Keratinocyte (primary cell): Measurements from ENCODE around the gene RPS6KA5. TPM values are rescaled to one million over a fixed set of nuclear protein-coding genes. Genes with fewer than 3 reads are reported as not detected.

Experiments used
- DNase-seq: peaks from one replicate; pipeline ENCODE4 v3.0.0-alpha.2; 2011; ENCODE audit warnings: low read depth, missing footprints, low spot score
- FAIRE-seq: peaks from 2 replicates; lab custom pipeline; 2011; peaks lifted over from hg19 to GRCh38; lab: Jason Lieb, UNC
- H2AFZ ChIP-seq: 2 replicates; pipeline ENCODE4 v1.6.0; 2012; ENCODE audit warnings: low read length, control low read depth, inconsistent platforms; ENCODE audit not compliant: control insufficient read depth
- H3K27ac ChIP-seq: 2 replicates; pipeline ENCODE4 v1.5.1; 2011; ENCODE audit warnings: low read length; ENCODE audit not compliant: control insufficient read depth, insufficient read depth
- H3K27me3 ChIP-seq: 3 replicates; pipeline ENCODE4 v1.6.0; 2011; ENCODE audit warnings: low read length; ENCODE audit not compliant: control insufficient read depth, insufficient read depth; ENCODE audit errors: extremely low read depth
- H3K36me3 ChIP-seq, 2 experiments: 2 replicates in 1 of 2; 3 replicates in 1 of 2; pipeline ENCODE4 v1.5.1; 2011; ENCODE audit warnings: low read length in 2 of 2, mild to moderate bottlenecking in 1 of 2; ENCODE audit not compliant: control insufficient read depth in 2 of 2, insufficient read depth in 2 of 2; ENCODE audit errors: extremely low read depth in 1 of 2
- H3K4me1 ChIP-seq: 3 replicates; pipeline ENCODE4 v1.5.1; 2011; ENCODE audit warnings: low read length; ENCODE audit not compliant: control insufficient read depth, insufficient read depth; ENCODE audit errors: extremely low read depth
- H3K4me2 ChIP-seq: 3 replicates; pipeline ENCODE4 v1.6.0; 2011; ENCODE audit warnings: low read depth, low read length; ENCODE audit not compliant: control insufficient read depth, insufficient read depth; ENCODE audit errors: extremely low read depth
- H3K4me3 ChIP-seq, 3 experiments: fragments of 200-600 bp in 1 of 3; sonication (generic) in 1 of 3; 2 replicates in 2 of 3; 3 replicates in 1 of 3; pipeline ENCODE4 v1.5.1; 2011 to 2016; ENCODE audit warnings: low read length in 3 of 3, mild to moderate bottlenecking in 3 of 3, control low read depth in 2 of 3, inconsistent platforms in 1 of 3, low read depth in 1 of 3, mixed read lengths in 1 of 3, mixed run types in 1 of 3, moderate library complexity in 1 of 3; ENCODE audit not compliant: control insufficient read depth in 2 of 3, insufficient read depth in 2 of 3; ENCODE audit errors: extremely low read depth in 1 of 3
- H3K79me2 ChIP-seq: 2 replicates; pipeline ENCODE4 v1.6.0; 2012; ENCODE audit warnings: low read length; ENCODE audit not compliant: control insufficient read depth, insufficient read depth
- H3K9ac ChIP-seq: 3 replicates; pipeline ENCODE4 v1.6.0; 2011; ENCODE audit warnings: low read length; ENCODE audit not compliant: control insufficient read depth, insufficient read depth; ENCODE audit errors: extremely low read depth
- H3K9me1 ChIP-seq: 3 replicates; pipeline ENCODE4 v1.6.0; 2011; ENCODE audit warnings: low read length; ENCODE audit not compliant: control insufficient read depth, insufficient read depth; ENCODE audit errors: extremely low read depth
- H3K9me3 ChIP-seq: 2 replicates; pipeline ENCODE4 v1.5.1; 2012; ENCODE audit warnings: low read depth, low read length; ENCODE audit not compliant: control insufficient read depth
- H4K20me1 ChIP-seq: 3 replicates; pipeline ENCODE4 v1.6.0; 2011; ENCODE audit warnings: low read length; ENCODE audit not compliant: control insufficient read depth, insufficient read depth; ENCODE audit errors: extremely low read depth
- CTCF ChIP-seq, 3 experiments: IDR thresholded peaks in 1 of 3; conservative IDR thresholded peaks in 1 of 3; optimal IDR thresholded peaks in 1 of 3; 2 replicates in 2 of 3; 3 replicates in 1 of 3; pipeline versions ENCODE3 to v1.5.1; 2011; ENCODE audit warnings: low read length in 3 of 3, mild to moderate bottlenecking in 3 of 3, moderate library complexity in 2 of 3, control low read depth in 1 of 3, inconsistent platforms in 1 of 3; ENCODE audit not compliant: insufficient read depth in 2 of 3; ENCODE audit errors: extremely low read depth in 1 of 3
- EZH2 ChIP-seq: IDR thresholded peaks from one replicate; pipeline ENCODE4 v1.6.1; 2012; ENCODE audit warnings: inconsistent platforms, mild to moderate bottlenecking, low read length, moderate library complexity
- dilution Hi-C: fragments of 300-500 bp; cut with MboI; formaldehyde crosslinking; loops from one replicate; pipeline ENCODE4 v1.7.0; 2020; ENCODE audit warnings: low sequenced_read_pairs; ENCODE audit not compliant: extremely low pct_ligation_motif_present
- polyA plus RNA-seq, 5 experiments: library from polyadenylated mRNA; depleted of rRNA in 3 of 5; stranded (reverse) in 3 of 5; stranded (forward) in 1 of 5; unstranded in 1 of 5; fragments of >200 nt; gene quantifications; 1 replicate in 1 of 5; 2 replicates in 3 of 5; 3 replicates in 1 of 5; pipeline versions ENCODE4 v1.2.1 to v1.2.3, GENCODE V29; 2011 to 2012; ENCODE audit warnings: missing spikeins in 2 of 5, low read depth in 1 of 5, low replicate concordance in 1 of 5

The RPS6KA5 gene
- polyA plus RNA-seq, 1 donor (not counting 4 experiments of a cell fraction or from before 2014, with no cell fraction given) = 2.9 TPM

- DNase-seq (no peak), FAIRE-seq (no peak)
- Histone ChIP-seq H3K4me1 (peaks cover 6% of the 10 kb centered on the region), H3K27ac (no peak overlapping the region), H3K79me2 (no peaks in the 10 kb centered on the region), H3K4me3 (no peak overlapping the region), H3K9me3 (no peaks in the 10 kb centered on the region), H3K4me2 (no peak overlapping the region), H2AFZ (no peak overlapping the region), H4K20me1 (no peaks in the 10 kb centered on the region), H3K27me3 (no peaks in the 10 kb centered on the region), H3K9ac (no peak overlapping the region), H3K36me3 (no peaks in the 10 kb centered on the region), H3K9me1 (no peaks in the 10 kb centered on the region)
- no peak for TF ChIP-seq EZH2
- TF ChIP-seq CTCF (optimal IDR thresholded peaks at IDR 0.05 in 1 of 3, IDR thresholded peaks at IDR 0.05 in 1 of 3, conservative IDR thresholded peaks at IDR 0.05 in 1 of 3; ENCODE audit: extremely low read depth in 1 of 3, insufficient read depth in 2 of 3, low read length in 3 of 3) = no peak
- dilution Hi-C loops = no loop called here
Observed at GRCh38 chr14:91040545-91040944, 19.9 kb downstream of the RPS6KA5 start.

- dilution Hi-C loops = no loop called here
- Histone ChIP-seq H3K4me3 (no peak overlapping the region), H3K36me3 (no peaks in the 10 kb centered on the region), H3K9me3 (no peaks in the 10 kb centered on the region), H3K4me1 (peaks cover 6% of the 10 kb centered on the region), H3K27ac (no peak overlapping the region), H2AFZ (no peak overlapping the region), H4K20me1 (no peaks in the 10 kb centered on the region), H3K27me3 (no peaks in the 10 kb centered on the region), H3K4me2 (peak overlapping the region; percentile 14), H3K9me1 (no peaks in the 10 kb centered on the region), H3K9ac (no peak overlapping the region), H3K79me2 (no peaks in the 10 kb centered on the region)
- peak; percentile 58 for FAIRE-seq
- no peak for DNase-seq
- no peak for TF ChIP-seq CTCF (optimal IDR thresholded peaks at IDR 0.05 in 1 of 3, IDR thresholded peaks at IDR 0.05 in 1 of 3, conservative IDR thresholded peaks at IDR 0.05 in 1 of 3; ENCODE audit: extremely low read depth in 1 of 3, insufficient read depth in 2 of 3, low read length in 3 of 3)
- TF ChIP-seq EZH2 = no peak
Observed at GRCh38 chr14:91038439-91038838, 22.0 kb downstream of the RPS6KA5 start.
